GM18526 (cell line): Measurements from ENCODE around the gene TIMM10B.

Source experiments
- POLR2A ChIP-seq: IDR thresholded peaks from 3 replicates; pipeline ENCODE4 v1.6.1; 2011; ENCODE audit not compliant: insufficient read length; ENCODE audit errors: extremely low read depth

TIMM10B gene

DNA sequence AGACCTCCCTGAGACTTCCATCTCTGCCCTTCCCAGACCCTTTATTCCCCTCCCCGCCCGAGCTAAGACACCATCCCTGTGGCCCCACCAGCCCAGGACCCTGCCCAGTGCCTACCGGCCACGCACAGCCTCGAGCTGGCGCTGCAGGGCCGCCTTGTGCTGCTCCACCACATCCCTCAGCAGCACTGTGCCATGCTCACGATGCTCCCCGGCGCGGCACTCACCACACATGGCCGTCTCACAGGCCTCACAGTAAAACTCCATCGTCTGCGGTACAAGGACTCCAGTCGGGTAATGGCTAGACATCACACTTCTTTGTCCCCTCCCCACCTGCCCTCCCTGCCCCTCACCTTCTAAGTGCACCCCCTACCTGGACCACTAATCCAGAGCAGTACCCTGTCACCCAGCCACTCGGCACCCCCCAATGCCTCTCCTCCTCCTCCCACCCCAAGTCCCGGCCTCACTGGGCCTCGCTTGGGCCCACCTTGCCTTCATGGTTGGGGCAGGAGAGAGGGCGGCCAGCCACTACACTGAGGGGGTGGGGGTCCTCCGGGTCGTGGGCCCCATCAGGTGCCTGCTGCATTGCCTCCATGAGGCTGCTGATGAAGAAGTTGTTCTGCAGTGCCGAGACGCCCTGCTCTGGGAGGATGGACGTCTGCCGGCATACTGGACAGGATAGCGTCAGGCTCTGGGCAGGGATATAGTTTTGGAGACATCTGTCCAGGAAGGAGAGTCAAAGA is 23.6 kb upstream of the TIMM10B start:
- TF ChIP-seq POLR2A: no peak

DNA sequence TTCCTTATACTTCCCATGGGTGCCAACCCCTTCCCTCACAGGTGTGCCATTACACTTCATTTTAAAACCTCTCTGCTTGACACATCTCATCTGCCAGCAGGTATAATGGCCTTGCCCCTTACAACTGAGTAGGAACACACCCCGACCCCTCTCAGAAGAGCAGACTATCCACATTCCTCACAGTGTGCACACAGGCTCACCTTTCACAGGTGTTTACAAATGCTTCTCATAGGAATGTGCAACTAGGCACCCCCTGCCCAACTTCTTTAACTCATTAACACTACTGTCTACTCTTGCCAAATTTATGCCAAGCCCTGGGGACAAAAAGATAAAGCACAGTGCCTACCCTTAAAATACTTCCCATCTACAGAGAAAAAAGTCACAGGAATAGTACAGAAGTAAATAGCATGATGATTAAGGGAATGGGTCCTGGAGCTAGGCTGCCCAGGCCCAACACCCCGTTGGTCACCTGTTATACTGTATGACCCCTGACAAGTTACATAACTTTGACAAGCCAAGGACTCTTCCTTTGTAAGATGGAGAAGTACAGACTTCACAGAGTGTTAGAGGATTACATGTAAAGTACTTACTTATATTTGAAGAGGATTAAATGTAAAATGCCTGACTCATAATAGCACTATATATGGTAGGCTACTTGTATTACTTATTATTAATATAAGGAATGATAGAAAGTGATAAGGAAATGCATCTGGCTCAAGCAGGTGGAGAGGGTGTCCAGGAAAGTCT is 22.8 kb upstream of the TIMM10B start:
- TF ChIP-seq POLR2A: no peak

DNA sequence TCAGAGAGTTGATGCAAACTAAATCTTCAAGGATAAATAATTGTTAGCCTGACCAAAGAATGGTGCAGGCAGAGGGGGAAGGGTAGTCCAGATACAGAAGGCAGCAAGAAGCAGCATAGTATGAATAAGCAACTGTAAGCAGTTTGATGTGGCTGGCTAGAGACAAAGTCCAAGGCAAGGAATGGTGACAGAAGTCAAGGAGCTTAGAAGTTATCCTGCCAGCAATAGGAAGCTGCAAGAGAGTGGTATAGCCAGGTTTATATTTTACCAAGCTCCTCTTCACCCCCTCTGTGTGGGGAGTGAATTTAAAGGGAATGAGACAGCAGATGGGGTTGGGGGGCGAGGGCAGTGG is 22.2 kb upstream of the TIMM10B start:
- TF ChIP-seq POLR2A: no peak

DNA sequence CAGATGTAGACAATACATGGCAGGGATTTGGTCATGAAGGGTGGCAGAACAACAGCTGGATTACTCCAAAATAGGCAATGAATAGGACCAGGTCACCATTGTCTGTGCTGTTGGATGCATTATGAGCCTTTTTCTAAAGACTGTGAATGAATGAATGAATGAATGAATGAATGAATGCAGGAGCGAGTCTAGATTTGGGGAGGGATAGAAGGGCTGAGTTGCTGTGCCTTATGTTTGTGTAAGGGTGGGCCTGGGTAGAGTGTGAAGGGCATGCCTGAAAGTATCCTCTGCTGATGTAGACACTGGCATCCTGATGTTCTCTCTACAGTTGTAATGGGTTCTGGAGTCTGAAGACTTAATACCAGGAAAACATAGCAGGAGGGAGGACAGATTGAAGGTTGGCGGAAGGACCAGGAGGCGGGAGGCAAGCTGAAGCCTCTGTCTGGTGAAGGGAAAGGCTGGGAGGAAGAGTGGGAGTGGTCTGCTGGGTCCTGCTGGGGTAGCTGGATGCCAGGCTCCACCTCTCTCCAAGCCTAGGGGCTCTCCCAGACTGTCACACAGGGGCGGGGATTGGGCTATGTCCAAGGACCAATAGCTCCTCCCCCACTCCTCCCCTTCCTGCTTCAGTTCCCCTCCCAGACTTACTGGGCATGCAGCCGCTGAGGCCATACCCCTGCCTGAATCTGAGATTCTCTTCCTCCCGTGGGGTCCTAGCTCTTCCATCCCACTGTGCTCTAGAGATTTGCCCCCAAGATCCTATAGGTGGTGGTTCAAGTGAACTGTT is 12.4 kb upstream of the TIMM10B start:
- TF ChIP-seq POLR2A: peak; percentile 36

DNA sequence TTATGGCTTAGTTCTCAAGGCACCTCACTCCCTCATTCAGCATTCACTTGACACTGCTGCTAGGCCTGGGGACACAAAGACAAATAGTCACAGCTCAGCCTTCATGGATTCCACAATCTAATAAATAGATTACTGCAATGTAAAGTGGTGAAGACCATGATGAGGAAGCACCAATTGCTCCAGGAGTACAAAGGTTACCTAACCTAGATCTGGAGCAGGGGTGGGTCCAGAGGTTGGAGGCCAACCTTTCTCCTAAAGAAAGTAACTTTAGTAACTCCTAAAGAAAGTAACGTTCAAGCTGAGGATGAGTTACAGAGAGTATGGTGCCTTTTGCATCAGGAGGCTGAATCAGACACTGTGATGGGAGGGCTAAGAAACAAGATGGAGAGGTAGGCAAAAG is 11.7 kb upstream of the TIMM10B start:
- no peak for TF ChIP-seq POLR2A

DNA sequence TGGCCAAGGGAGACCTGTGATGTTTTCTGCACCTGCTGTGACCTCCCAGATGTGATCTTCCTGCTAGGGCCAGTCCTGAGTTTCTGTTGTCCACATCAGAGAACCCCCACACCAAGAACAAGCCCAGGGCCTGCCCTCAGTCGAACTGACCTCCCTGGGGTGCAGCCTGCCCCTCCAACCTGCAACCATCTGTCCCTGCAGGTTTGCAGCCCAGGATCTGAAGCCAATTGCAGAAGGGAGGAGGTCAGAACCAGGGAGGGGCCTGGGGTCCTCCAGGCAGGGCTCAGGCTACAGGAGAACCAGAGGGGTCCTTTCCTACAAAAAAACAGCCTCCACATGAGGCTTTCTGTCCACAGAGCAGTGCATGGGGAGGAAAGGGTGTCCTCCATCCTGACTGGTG is 8.4 kb upstream of the TIMM10B start:
- no peak for TF ChIP-seq POLR2A

DNA sequence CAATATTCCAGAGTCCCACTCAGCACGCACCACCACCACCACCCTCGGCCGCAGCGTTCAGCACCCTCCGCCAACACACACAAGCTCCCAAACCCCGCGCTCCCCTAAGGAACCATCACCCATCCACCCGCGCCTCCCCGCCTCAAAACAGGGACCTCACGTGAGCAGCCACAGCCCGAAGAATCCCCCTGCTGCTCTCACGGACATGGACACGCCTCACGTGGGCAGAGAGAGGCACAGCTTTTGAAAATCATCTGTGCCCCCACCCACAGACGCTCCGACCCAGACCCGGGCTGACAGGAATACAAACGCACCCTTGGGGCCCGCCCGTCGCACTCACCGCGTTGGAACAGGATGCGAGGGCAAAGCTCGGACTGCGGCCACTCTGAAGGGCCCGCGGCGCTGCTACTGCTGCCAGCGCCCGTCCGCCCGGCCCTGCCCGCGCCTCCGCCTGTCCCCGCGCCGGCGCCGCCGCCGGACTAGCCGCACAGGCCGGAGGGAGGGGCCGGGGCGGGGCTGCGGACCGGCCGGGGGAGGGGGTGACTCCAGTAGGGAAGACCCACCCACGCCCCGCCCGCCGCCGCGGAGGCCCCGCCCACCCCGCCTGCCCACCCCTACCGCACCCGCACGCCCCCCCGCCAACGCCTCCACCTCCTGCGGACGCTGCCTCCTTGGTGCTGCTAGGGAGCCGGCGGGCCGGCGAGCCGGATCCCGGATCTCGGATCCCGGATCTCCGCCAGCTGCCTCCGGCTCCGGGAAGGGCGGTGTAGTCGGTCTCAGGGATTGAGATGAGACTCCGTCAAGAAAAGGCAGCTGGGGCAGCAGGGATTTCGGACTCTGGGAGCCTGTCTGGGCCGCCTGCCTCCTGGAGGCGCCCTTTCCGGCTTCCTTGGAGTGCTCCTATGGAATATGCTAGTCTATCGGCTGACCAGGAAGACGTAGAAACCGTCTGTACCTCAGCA is 7.6 kb upstream of the TIMM10B start, which contains the start of gene TRIM3:
TRIM3 (minus strand) TSS at position 491 of the 962 bp plus-strand sequence. CDS start 8,246 bp downstream, outside the sequence.
- peak; percentile 41 for TF ChIP-seq POLR2A

DNA sequence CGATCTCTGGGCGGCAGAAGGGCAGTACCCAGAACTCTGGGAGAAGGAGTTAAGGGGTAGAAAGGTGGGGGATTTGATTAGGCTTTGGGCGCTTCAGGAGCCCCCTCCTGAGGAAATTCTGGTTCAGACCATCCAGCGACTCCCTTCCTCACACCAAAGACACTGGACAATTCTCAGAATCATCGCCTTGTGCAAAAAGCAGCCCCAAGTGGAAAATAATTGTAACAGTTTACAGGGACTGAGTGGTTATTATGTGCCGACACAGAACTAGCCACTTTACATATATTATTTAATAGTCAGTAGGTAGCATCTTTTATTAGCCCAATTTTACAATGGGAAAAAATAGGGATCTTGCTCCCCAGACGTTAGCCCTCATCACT is 6.9 kb upstream of the TIMM10B start:
- no peak for TF ChIP-seq POLR2A

DNA sequence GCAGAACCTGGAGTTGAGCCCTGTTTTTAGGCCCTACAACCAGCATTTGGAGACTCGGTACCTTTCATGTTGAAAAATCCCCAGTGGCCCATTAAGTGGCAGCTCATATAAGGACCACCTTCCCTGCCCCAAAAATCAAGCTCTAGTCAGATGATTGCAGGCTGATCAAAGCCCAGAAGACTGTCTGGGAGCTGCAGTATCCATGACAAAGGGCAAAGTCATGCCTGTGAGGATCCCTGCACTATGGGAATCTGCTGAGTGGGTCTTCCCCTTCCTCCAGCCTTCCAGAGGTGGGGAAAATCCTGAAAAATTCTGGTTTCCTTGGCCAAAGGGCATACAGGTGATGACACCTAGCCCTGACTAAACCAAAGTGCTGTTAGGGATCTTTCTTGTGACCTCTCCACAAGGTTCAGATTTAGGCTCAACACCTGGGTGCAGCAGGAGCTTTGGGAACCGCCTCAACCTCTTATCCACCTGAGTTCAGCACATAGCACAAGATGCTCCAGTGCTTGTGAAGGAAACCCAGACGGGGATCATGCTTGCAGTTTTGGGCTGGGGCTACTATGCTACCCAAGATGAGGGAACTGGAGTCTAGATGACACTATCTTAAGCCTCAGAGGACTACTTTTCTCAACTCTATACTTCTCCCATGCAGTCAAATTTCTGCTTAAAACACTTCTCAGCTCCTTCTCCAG is 6.3 kb upstream of the TIMM10B start:
- no peak for TF ChIP-seq POLR2A

DNA sequence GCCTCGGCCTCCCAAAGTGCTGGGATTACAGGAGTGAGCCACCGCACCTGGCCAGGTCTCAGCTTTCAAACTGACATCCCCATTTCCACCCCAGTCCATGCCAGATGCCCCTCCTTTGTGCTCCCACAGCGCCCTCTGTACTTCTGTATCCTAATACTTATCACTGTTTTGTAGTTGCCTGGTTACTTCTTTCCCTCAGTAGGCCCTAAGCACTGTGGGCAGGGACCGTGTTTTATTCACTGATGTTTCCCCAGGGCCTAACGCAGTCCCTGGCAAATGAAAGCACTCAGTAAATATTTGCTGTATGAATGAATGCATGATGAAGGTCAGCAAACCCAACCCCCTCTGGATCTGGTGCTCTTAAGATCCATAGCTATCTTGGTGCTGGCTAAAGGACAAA is 5.4 kb upstream of the TIMM10B start:
- TF ChIP-seq POLR2A: no peak

DNA sequence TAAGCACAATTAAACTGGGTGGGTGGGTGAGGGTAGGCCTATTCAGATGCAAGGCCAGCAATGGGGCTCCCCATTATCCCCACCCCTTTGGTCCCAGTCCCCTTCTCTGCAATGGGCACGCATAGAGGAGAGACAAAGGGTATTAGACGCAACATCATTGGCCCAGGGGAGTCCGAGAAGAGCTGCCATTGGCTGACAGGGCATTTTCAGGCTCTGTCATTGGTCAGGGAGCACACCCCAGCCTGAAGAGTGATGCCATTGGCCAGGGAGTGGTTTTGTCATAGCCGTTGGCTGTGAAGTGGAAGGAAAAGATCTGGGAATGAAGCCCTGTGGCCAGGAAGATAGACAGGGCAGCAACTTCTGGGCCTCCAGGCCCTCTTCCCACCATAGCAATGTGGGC is 4.7 kb upstream of the TIMM10B start:
- no peak for TF ChIP-seq POLR2A

DNA sequence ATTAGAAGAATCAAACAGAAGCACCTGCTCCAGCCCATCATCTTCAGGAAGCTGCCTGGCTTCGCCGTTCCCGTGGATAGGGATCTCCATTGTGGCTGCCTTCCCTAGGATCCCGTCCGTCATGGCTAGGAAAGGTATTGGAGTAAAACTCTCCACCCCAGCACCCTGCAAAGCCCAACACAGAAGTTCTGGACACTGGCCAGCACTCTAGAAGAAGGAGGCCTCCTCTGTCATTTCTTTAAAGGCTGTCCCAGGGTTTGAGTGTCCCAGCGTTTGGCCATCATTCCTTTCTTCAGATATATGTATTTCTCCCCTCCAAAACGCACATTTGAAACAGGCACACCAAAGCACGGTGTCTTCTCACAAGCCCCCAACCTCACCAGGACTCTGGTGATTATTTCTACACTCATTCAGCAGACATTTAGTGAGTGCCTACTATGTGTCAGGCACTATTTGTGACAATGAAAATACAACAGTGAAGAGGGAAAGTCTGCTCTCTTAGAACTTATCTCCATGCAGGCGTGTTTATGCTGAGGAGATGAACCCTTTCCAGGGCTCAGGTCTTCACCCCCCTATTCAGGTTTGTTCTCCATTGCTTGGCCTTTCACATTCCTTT is 894 bp upstream of the TIMM10B start:
- no peak for TF ChIP-seq POLR2A

DNA sequence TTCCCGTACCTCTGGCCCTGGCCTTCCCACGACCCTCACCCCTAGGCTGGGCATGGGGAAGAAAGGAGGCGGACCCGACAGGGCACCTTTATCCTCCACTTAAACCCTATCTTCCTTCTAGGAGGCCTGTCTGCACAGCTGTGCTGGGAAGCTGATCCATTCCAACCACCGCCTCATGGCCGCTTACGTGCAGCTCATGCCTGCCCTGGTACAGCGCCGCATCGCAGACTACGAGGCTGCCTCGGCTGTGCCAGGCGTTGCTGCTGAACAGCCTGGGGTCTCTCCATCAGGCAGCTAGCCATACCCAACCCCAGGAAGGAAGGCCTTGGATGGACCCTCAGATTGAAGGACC is 599 bp downstream of the TIMM10B start:
- TF ChIP-seq POLR2A: no peak

DNA sequence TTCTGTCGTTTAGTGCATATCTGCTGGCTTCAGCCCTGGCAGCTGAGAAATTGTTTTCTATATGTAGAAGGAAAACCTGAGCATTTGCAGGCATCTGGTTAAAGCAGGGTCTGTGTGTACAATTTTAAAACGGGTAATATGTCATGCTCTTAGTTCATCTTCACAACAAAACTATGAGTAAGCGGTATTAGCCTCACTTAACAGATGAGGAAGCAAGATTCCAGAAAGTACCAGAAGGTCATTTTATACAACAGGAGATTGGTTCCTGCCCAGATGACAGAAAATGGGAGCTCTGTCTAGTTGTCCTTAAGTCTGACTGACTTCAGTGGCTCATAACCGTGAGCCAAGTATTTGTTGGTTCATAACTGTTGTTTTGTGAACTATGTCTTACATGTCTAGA is 1.1 kb downstream of the TIMM10B start:
- TF ChIP-seq POLR2A: no peak
